ENCODE measurements around the gene SIGLEC10.

DNA sequence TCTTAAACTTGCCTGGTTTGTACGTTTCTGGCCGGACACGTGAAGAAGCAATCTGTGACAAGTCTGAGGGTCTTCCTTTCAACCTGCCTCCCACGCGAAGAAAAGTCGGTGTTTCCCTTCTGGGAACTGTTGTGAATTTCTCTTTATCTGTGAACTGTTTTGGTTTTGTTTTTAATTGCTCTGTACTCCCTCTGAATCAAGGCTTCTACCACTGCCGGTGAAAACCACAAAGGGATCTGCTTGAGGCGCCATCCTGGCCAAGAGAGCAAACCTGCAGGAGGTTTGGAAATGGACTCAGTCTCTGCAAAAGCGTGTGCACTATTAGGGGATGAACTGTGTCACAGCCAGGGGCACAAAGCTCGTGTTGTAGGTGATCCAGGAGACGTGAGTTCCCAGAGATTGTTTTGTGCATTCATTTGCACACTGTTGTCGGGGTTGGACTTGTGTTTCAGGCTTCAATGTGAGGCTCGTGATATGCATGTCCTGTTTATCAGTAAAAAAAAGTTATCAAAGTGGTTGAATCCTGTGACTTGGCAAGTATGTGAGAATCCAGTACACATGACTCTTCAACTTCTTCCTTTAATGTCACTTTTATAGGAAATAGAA lies 31.1 kb upstream of the SIGLEC10 start:
- TF ChIP-seq, protein P1, sequence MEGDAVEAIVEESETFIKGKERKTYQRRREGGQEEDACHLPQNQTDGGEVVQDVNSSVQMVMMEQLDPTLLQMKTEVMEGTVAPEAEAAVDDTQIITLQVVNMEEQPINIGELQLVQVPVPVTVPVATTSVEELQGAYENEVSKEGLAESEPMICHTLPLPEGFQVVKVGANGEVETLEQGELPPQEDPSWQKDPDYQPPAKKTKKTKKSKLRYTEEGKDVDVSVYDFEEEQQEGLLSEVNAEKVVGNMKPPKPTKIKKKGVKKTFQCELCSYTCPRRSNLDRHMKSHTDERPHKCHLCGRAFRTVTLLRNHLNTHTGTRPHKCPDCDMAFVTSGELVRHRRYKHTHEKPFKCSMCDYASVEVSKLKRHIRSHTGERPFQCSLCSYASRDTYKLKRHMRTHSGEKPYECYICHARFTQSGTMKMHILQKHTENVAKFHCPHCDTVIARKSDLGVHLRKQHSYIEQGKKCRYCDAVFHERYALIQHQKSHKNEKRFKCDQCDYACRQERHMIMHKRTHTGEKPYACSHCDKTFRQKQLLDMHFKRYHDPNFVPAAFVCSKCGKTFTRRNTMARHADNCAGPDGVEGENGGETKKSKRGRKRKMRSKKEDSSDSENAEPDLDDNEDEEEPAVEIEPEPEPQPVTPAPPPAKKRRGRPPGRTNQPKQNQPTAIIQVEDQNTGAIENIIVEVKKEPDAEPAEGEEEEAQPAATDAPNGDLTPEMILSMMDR (IDR thresholded peaks at IDR 0.05; ENCODE audit: borderline replicate concordance, extremely low read depth, low read length, poor library complexity, severe bottlenecking): no peak
- TF ChIP-seq EZH2 (IDR thresholded peaks at IDR 0.05; ENCODE audit: borderline replicate concordance, low read depth, low read length, severe bottlenecking): peak; percentile 50

Measured in DND-41 (cell line).